ENCODE results near the gene TMED6.

GRCh38 chr16:69345923-69346322, 5.7 kb downstream of the TMED6 start:
- TF ChIP-seq, protein P1, sequence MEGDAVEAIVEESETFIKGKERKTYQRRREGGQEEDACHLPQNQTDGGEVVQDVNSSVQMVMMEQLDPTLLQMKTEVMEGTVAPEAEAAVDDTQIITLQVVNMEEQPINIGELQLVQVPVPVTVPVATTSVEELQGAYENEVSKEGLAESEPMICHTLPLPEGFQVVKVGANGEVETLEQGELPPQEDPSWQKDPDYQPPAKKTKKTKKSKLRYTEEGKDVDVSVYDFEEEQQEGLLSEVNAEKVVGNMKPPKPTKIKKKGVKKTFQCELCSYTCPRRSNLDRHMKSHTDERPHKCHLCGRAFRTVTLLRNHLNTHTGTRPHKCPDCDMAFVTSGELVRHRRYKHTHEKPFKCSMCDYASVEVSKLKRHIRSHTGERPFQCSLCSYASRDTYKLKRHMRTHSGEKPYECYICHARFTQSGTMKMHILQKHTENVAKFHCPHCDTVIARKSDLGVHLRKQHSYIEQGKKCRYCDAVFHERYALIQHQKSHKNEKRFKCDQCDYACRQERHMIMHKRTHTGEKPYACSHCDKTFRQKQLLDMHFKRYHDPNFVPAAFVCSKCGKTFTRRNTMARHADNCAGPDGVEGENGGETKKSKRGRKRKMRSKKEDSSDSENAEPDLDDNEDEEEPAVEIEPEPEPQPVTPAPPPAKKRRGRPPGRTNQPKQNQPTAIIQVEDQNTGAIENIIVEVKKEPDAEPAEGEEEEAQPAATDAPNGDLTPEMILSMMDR (IDR thresholded peaks at IDR 0.05), result no peak
- no peak for TF ChIP-seq ZFX (IDR thresholded peaks at IDR 0.05; ENCODE audit: borderline replicate concordance)

Measured in 22Rv1 (cell line).